HepG2 (cell line): Measurements from ENCODE around the gene IL17RC. TPM values are rescaled to one million over a fixed set of nuclear protein-coding genes. Genes with fewer than 3 reads are reported as not detected.

ENCODE experiments used
- HMG20B ChIP-seq: conservative IDR thresholded peaks from 2 replicates; pipeline ENCODE4 v1.6.1; 2016; ENCODE audit warnings: missing genetic modification reagents, missing compliant biosample characterization
- KMT2A ChIP-seq: sonication (generic); formaldehyde crosslinking; IDR thresholded peaks from 2 replicates; pipeline ENCODE4 v1.4.0; 2020; ENCODE audit warnings: missing genetic modification reagents
- PAX8 ChIP-seq: sonication (generic); formaldehyde crosslinking; IDR thresholded peaks from 2 replicates; pipeline ENCODE4 v1.8.0; 2022; ENCODE audit warnings: mild to moderate bottlenecking, missing genetic modification reagents, borderline replicate concordance
- SCMH1 ChIP-seq: sonication (generic); formaldehyde crosslinking; IDR thresholded peaks from 2 replicates; pipeline ENCODE4 v1.9.0; 2021; ENCODE audit warnings: missing genetic modification reagents, mild to moderate bottlenecking, borderline replicate concordance
- SPEN ChIP-seq: sonication (generic); formaldehyde crosslinking; IDR thresholded peaks from 2 replicates; pipeline ENCODE4 v1.5.1; 2020; ENCODE audit warnings: low read depth, mild to moderate bottlenecking, missing genetic modification reagents
- ZNF17 ChIP-seq: sonication (generic); formaldehyde crosslinking; IDR thresholded peaks from 2 replicates; pipeline ENCODE4 v1.5.0; 2020; ENCODE audit warnings: mild to moderate bottlenecking, missing genetic modification reagents
- ZNF326 ChIP-seq: sonication (generic); formaldehyde crosslinking; IDR thresholded peaks from 2 replicates; pipeline ENCODE4 v1.4.0; 2020; ENCODE audit warnings: missing genetic modification reagents, borderline replicate concordance
- ZNF329 ChIP-seq: sonication (generic); formaldehyde crosslinking; IDR thresholded peaks from 2 replicates; pipeline ENCODE4 v1.9.0; 2021; ENCODE audit warnings: low read depth, mild to moderate bottlenecking, missing genetic modification reagents
- ZNF451 ChIP-seq: sonication (generic); formaldehyde crosslinking; IDR thresholded peaks from 2 replicates; pipeline ENCODE4 v1.5.0; 2020; ENCODE audit warnings: mild to moderate bottlenecking, missing genetic modification reagents
- ZNF496 ChIP-seq: sonication (generic); formaldehyde crosslinking; IDR thresholded peaks from 2 replicates; pipeline ENCODE4 v1.8.1; 2023; ENCODE audit warnings: mild to moderate bottlenecking, moderate library complexity, missing genetic modification reagents; ENCODE audit not compliant: insufficient replicate concordance
- ZNF83 ChIP-seq: sonication (generic); formaldehyde crosslinking; IDR thresholded peaks from 2 replicates; pipeline ENCODE4 v1.4.0; 2020; ENCODE audit warnings: missing genetic modification reagents, mild to moderate bottlenecking, borderline replicate concordance
- polyA plus RNA-seq, 8 experiments: library from polyadenylated mRNA; depleted of rRNA in 3 of 8; stranded (reverse) in 7 of 8; unstranded in 1 of 8; fragments of >200 nt; fragmentation: Illumina TruSeq in 4 of 8; extraction: Trizol in 4 of 8; gene quantifications; 2 replicates each; pipeline versions ENCODE4 v1.2.1 to v1.2.3, GENCODE V29; 2011 to 2016; ENCODE audit warnings: low read depth in 4 of 8, missing spikeins in 1 of 8, mixed read lengths in 1 of 8; ENCODE audit not compliant: insufficient read depth in 1 of 8
- total RNA-seq, 5 experiments: library from RNA; depleted of rRNA; stranded (reverse); fragments of >200 nt; fragmentation: Illumina TruSeq; extraction: Trizol; gene quantifications; 2 replicates each; pipeline ENCODE4 v1.2.3, GENCODE V29; 2016; ENCODE audit warnings: low read depth in 1 of 5
- TF ChIP-seq, protein P1 (sequence below): sonication (generic); formaldehyde crosslinking; IDR thresholded peaks from 2 replicates; pipeline ENCODE4 v1.4.0; 2020; ENCODE audit warnings: missing genetic modification reagents
- TF ChIP-seq, protein P2 (sequence below), 2 experiments: sonication (generic) in 1 of 2; formaldehyde crosslinking in 1 of 2; IDR thresholded peaks; 2 replicates each; pipeline versions ENCODE4 v1.6.1 to v1.9.0; 2014 to 2022; ENCODE audit warnings: antibody characterized with exemption in 1 of 2, borderline replicate concordance in 1 of 2, inconsistent platforms in 1 of 2, low read depth in 1 of 2, missing genetic modification reagents in 1 of 2
- TF ChIP-seq, protein P3 (sequence below): sonication (generic); formaldehyde crosslinking; IDR thresholded peaks from 2 replicates; pipeline ENCODE4 v1.4.0; 2020; ENCODE audit warnings: missing genetic modification reagents, mild to moderate bottlenecking, borderline replicate concordance
- TF ChIP-seq, protein P4 (sequence below): sonication (generic); formaldehyde crosslinking; IDR thresholded peaks from 2 replicates; pipeline ENCODE4 v1.4.0; 2020; ENCODE audit warnings: missing genetic modification reagents, low read depth, mild to moderate bottlenecking, borderline replicate concordance
- TF ChIP-seq, protein P5 (sequence below): IDR thresholded peaks from 2 replicates; pipeline ENCODE4 v1.6.1; 2016; ENCODE audit warnings: low read depth, borderline replicate concordance

The IL17RC gene
- total and polyA plus RNA-seq, 2 of the 13 experiments (the other 11 are each of a cell fraction or from before 2014, with no cell fraction given), result 20.7 to 24.0 TPM

DNA sequence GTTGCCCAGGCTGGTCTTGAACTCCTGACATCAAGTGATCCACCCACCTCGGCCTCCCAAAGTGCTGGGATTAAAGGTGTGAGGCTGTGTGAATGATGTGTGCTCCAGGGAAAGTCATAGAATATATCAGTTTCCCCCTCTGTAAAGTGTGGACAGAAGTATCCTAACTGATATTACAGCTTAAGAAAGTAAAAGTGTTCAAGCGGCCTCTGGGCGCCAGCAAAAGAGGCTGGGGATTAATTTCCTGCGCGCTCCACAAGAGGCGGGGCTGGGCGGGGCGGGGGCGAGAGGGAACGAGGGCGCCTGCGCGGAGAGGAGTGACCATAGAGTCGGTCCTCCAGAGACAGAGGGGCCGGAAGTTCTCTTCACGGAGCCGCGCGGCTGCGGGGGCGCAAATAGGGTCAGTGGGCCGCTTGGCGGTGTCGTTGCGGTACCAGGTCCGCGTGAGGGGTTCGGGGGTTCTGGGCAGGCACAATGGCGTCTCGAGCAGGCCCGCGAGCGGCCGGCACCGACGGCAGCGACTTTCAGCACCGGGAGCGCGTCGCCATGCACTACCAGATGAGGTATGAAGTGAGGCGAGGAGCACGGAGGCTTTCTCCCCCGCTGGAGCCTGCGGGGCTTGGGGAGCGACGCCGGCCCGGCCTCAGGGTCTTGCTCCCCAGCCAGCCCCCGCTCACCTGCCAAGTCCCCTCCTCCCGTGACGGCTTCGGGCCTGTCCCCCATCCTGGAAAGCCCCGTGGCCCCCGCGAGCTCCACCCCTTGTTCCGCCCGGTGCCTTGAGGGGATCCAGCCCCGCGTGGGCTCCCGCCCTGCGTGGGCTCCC is 26.4 kb upstream of the IL17RC start, which contains the start of gene JAGN1 (continued):
- TF ChIP-seq SCMH1 (CRISPR knock-in tag) (no peak), ZNF326 (CRISPR knock-in tag) (no peak), PAX8 (peak; percentile 86; the same call in 1 of the 2 replicates), ZNF496 (CRISPR knock-in tag) (no peak), KMT2A (CRISPR knock-in tag) (peak; percentile 82), ZNF83 (CRISPR knock-in tag) (no peak), HMG20B (CRISPR knock-in tag) (no peak), ZNF329 (CRISPR knock-in tag) (peak; percentile 73; the same call in 1 of the 2 replicates), ZNF17 (no peak), SPEN (CRISPR knock-in tag) (peak; percentile 80), ZNF451 (CRISPR knock-in tag) (peak; percentile 88)
- TF ChIP-seq, protein P1, sequence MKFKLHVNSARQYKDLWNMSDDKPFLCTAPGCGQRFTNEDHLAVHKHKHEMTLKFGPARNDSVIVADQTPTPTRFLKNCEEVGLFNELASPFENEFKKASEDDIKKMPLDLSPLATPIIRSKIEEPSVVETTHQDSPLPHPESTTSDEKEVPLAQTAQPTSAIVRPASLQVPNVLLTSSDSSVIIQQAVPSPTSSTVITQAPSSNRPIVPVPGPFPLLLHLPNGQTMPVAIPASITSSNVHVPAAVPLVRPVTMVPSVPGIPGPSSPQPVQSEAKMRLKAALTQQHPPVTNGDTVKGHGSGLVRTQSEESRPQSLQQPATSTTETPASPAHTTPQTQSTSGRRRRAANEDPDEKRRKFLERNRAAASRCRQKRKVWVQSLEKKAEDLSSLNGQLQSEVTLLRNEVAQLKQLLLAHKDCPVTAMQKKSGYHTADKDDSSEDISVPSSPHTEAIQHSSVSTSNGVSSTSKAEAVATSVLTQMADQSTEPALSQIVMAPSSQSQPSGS (CRISPR knock-in tag), result 0 out of 2 replicates have a peak, but pooled peaks have one; percentile 43
- TF ChIP-seq, protein P2, sequence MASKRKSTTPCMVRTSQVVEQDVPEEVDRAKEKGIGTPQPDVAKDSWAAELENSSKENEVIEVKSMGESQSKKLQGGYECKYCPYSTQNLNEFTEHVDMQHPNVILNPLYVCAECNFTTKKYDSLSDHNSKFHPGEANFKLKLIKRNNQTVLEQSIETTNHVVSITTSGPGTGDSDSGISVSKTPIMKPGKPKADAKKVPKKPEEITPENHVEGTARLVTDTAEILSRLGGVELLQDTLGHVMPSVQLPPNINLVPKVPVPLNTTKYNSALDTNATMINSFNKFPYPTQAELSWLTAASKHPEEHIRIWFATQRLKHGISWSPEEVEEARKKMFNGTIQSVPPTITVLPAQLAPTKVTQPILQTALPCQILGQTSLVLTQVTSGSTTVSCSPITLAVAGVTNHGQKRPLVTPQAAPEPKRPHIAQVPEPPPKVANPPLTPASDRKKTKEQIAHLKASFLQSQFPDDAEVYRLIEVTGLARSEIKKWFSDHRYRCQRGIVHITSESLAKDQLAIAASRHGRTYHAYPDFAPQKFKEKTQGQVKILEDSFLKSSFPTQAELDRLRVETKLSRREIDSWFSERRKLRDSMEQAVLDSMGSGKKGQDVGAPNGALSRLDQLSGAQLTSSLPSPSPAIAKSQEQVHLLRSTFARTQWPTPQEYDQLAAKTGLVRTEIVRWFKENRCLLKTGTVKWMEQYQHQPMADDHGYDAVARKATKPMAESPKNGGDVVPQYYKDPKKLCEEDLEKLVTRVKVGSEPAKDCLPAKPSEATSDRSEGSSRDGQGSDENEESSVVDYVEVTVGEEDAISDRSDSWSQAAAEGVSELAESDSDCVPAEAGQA (IDR thresholded peaks at IDR 0.05; ENCODE audit: low read depth), result peak; percentile 30; the same call in 1 of the 2 replicates
- TF ChIP-seq, protein P2 (CRISPR knock-in tag; IDR thresholded peaks at IDR 0.05; ENCODE audit: borderline replicate concordance), result 0 out of 2 replicates have a peak, but pooled peaks have one; percentile 58
- TF ChIP-seq, protein P3, sequence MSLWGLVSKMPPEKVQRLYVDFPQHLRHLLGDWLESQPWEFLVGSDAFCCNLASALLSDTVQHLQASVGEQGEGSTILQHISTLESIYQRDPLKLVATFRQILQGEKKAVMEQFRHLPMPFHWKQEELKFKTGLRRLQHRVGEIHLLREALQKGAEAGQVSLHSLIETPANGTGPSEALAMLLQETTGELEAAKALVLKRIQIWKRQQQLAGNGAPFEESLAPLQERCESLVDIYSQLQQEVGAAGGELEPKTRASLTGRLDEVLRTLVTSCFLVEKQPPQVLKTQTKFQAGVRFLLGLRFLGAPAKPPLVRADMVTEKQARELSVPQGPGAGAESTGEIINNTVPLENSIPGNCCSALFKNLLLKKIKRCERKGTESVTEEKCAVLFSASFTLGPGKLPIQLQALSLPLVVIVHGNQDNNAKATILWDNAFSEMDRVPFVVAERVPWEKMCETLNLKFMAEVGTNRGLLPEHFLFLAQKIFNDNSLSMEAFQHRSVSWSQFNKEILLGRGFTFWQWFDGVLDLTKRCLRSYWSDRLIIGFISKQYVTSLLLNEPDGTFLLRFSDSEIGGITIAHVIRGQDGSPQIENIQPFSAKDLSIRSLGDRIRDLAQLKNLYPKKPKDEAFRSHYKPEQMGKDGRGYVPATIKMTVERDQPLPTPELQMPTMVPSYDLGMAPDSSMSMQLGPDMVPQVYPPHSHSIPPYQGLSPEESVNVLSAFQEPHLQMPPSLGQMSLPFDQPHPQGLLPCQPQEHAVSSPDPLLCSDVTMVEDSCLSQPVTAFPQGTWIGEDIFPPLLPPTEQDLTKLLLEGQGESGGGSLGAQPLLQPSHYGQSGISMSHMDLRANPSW, result no peak
- TF ChIP-seq, protein P4, sequence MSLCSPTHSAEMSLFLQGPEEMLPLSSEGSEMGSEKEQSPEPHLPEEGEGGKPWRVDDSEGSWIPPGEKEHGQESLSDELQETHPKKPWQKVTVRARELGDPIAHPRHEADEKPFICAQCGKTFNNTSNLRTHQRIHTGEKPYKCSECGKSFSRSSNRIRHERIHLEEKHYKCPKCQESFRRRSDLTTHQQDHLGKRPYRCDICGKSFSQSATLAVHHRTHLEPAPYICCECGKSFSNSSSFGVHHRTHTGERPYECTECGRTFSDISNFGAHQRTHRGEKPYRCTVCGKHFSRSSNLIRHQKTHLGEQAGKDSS (CRISPR knock-in tag), result peak; percentile 60
- TF ChIP-seq, protein P5, sequence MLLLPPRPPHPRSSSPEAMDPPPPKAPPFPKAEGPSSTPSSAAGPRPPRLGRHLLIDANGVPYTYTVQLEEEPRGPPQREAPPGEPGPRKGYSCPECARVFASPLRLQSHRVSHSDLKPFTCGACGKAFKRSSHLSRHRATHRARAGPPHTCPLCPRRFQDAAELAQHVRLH (CRISPR knock-in tag), result peak; percentile 54; the same call in 1 of the 2 replicates
